ENCODE data around the gene FUT1.
"Not testable (repeated sequence)": the region's sequence is repeated elsewhere in the genome, so short reads cannot be mapped to it uniquely, and the experiment has no call there.

The FUT1 gene

GRCh38 chr19:48752496-48753365 lies at the start of gene FUT1:
Gene FUT1 (minus strand): TSS chr19:48752641. CDS start chr19:48751281, 1,360 bp downstream.
- no peak for DNase-seq (ENCODE audit: low read depth)

GRCh38 chr19:48799358-48800300 lies 47.2 kb upstream of the FUT1 start:
- no peak for DNase-seq (ENCODE audit: low read depth)

DNA sequence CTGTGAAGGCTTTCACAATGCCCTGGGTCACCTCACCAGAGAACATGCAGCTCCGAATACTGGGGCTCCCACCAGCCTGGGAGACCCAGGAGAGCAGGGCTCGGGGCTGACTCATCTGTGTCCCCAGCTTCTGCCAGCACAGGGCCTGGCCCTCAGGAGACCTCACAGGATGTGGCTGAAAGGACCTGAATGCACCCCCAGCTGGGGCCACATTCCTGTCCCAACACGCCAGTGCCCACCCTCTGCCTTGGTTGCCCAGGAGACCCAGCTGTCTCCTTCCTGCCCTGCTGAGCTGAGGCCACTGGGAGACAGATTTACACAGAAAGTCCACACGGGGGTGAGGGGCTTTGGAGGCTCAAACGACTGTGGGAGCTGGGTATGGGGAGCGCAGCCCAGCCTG lies 46.5 kb upstream of the FUT1 start:
- DNase-seq (ENCODE audit: low read depth): no peak

GRCh38 chr19:48797103-48797502 lies 44.7 kb upstream of the FUT1 start:
- DNase-seq (ENCODE audit: low read depth): no peak

GRCh38 chr19:48796298-48797083 lies 44.0 kb upstream of the FUT1 start:
- DNase-seq (ENCODE audit: low read depth): no peak

- DNase-seq (ENCODE audit: low read depth): no peak
Measured at GRCh38 chr19:48795685-48796070, 43.2 kb upstream of the FUT1 start.

- peak; percentile 68 for DNase-seq (ENCODE audit: low read depth)
Measured at GRCh38 chr19:48795055-48795684, 42.7 kb upstream of the FUT1 start.

DNA sequence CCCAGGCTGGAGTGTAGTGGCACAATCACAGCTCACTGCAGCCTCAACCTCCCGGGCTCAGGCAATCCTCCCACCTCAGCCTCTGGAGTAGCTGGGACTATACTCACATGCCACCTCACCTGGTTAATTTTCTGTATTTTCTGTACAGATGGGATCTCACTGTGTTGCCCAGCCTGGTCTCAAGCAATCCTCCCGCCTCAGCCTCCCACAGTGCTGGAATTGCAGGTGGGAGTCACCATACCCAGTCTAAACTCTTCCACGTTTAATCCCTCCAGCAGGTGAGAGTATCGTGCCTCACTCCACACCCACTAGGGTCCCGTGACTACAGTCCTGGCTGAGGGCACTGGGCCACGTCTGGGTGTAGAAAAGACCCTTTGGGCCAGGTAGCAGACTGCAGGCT lies 41.9 kb upstream of the FUT1 start:
- DNase-seq (ENCODE audit: low read depth): no peak

DNA sequence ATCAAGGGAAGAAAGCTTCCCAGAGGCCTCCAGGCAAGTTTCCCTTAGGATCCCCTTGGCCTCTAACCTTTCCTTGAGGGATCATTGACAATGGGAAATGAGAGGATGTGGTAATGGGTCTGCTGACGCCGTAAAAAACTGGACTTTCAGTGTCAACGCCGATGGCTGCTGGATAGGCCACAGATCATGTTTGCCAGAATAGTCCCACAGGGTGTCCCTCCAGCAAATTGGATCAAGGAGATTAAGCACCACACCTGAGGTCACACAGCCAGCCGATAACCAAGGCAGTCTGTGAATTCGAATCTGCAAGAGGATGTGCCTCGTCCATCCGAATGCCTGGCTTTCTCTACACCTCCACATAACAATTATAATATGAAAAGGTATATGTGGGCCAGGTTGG lies 40.8 kb upstream of the FUT1 start:
- no peak for DNase-seq (ENCODE audit: low read depth)

DNA sequence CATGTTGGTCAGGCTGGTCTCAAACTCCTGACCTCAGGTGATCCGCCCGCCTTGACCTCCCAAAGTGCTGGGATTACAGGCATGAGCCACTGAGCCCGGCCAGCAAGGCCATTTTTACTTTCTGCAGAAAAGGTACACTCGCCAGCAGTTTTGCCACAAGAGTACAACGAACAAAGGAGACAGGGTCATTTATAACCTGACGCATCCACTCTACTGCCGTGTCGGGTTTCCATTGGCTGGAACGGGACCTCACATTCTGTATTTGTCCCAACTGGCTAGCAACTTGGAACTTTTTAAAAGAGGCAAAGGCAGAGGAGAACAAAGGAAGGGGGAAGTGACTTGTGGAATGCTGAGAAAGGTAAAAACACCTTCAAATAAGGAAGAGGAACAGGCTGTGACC lies 34.9 kb upstream of the FUT1 start:
- not testable (repeated sequence) for DNase-seq (ENCODE audit: low read depth)

DNA sequence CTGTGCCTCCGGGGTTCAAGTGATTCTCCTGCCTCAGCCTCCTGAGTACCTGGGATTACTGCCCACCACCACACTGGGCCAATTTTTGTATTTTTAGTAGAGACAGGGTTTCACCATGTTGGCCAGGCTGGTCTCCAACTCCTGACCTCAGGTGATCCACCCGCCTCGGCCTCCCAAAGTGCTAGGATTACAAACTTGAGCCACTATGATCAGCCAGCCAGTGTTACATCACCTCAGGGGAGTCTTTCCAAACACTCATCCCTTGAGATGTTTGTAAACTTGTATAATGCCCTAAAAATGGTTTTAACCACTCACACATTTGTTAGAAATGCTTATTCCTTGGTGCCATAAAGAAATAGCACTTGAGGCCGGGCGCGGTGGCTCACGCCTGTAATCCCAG lies 34.0 kb upstream of the FUT1 start:
- DNase-seq (ENCODE audit: low read depth): not testable (repeated sequence)

- DNase-seq (ENCODE audit: low read depth): no peak
Measured at GRCh38 chr19:48784527-48784926, 32.1 kb upstream of the FUT1 start.

GRCh38 chr19:48780631-48781391 lies 28.4 kb upstream of the FUT1 start:
- DNase-seq (ENCODE audit: low read depth): no peak

- DNase-seq (ENCODE audit: low read depth): no peak
Measured at GRCh38 chr19:48779636-48780035, 27.2 kb upstream of the FUT1 start.

DNA sequence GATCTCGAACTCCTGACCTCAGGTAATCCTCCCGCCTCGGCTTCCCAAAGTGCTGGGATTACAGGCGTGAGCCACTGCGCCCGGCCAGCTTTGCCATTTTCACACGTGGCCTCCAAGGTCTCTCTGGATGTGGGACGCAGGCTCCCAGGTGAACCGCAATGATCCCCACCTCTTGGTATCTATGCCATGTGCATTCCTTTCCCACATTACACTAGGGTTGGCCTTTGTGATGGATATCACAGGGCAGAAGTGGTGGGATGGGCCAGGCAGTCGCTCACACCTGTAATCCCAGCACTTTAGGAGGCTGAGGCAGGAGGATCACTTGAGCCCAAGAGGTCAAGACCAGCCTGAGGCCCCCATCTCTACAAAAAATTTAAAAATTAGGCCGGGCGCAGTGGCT lies 25.3 kb upstream of the FUT1 start:
- no peak for DNase-seq (ENCODE audit: low read depth)

DNA sequence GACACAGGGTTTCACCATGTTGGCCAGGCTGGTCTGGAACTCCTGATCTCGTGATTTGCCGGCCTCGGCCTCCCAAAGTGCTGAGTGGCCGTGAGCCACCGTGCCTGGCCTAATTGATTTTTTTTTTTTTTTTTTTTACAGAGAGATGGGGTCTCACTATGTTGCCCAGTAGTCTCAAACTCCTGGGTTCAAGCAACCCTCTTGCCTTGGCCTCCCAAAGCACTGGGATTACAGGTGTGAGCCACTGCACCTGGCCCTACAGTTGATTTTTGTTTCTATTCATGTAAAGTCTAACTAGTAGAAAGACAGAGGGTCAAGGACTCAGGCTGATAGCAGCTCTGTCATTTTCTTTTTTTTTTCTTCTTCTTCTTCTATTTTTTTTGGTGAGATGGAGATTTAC lies 24.7 kb upstream of the FUT1 start:
- no peak for DNase-seq (ENCODE audit: low read depth)

GRCh38 chr19:48772503-48772953 lies 20.1 kb upstream of the FUT1 start:
- no peak for DNase-seq (ENCODE audit: low read depth)

- no peak for DNase-seq (ENCODE audit: low read depth)
Measured at GRCh38 chr19:48770734-48771472, 18.5 kb upstream of the FUT1 start.

- DNase-seq (ENCODE audit: low read depth): no peak
Measured at GRCh38 chr19:48770266-48770665, 17.8 kb upstream of the FUT1 start.

Data from stimulated activated CD8-positive, alpha-beta memory T cell treated with anti-CD3 and anti-CD28 coated beads, Interleukin-4, amount 100 ng/mL, for 24 hours (primary cell).